Kidney epithelial cell (primary cell): ENCODE data around the gene ZNF132. TPM values are rescaled to one million over a fixed set of nuclear protein-coding genes. Genes with fewer than 3 reads are reported as not detected.
"Not testable (repeated sequence)": the region's sequence is repeated elsewhere in the genome, so short reads cannot be mapped to it uniquely, and the experiment has no call there.

ENCODE experiments used
- DNase-seq: peaks from one replicate; pipeline ENCODE4 v3.0.0-alpha.2; 2010; ENCODE audit warnings: low read depth
- H3K27me3 ChIP-seq: 2 replicates; pipeline ENCODE4 v1.6.0; 2011; ENCODE audit warnings: low read length; ENCODE audit not compliant: control insufficient read depth, insufficient read depth
- H3K36me3 ChIP-seq: 2 replicates; pipeline ENCODE4 v1.5.1; 2011; ENCODE audit warnings: low read length; ENCODE audit not compliant: control insufficient read depth, insufficient read depth
- H3K4me3 ChIP-seq: 2 replicates; pipeline ENCODE4 v1.5.1; 2011; ENCODE audit warnings: low read depth, mild to moderate bottlenecking, control low read depth, low read length
- total RNA-seq: library from RNA; depleted of rRNA; stranded (reverse); fragments of >200 nt; gene quantifications from 2 replicates; pipeline ENCODE4 v1.2.3, GENCODE V29; 2015
- TF ChIP-seq, protein P1 (sequence below): IDR thresholded peaks from 2 replicates; pipeline ENCODE4 v1.5.1; 2011; ENCODE audit warnings: mild to moderate bottlenecking, moderate library complexity, low read length, control low read depth, inconsistent platforms; ENCODE audit not compliant: insufficient read depth, poor library complexity, severe bottlenecking

The ZNF132 gene
- total RNA-seq, 1 donor from 2014 or later, result 4.8 TPM

DNA sequence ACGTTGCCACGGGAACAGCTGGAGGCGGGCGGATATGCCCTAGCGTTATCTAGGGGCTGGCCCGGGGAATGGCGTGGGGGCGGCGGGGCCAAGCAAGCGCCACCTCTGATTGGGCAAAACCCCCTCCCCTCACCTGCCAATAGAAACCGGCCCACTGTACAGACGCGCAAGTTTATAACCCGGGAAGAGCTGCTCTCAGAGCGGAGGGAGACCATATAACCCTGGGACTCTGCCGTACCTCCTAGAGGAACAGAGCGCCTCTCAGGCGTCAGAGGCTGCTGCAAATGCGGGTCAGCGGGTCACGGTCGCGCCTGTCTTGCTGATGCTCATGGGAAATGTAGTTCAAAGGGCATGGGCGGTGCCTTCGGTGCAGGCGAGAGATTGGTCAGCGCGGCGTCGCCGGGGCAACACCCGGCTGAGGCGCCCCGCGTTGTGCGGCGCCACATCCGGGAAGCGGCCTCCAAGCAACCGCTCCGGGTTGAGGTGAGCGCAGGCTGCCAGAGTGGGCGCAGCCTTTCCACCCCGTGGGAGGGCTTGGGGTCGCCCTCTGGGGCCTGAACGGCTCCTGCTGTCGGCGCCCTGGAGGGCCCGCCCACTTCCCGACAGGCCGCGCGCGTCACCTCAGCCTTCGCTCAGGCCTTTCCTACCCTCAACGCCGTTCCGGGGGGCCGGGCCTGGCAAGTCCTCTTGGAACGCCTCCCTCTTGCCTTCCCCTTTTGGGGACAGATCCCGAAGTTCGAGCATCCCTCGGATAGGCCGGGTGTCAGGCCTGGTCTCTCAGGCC, 36.0 kb upstream of the ZNF132 start, which contains the start of gene ZNF446:
ZNF446 (plus strand) TSS at position 639 of the 784 bp plus-strand sequence. CDS start 867 bp downstream, outside the sequence.
- TF ChIP-seq, protein P1, sequence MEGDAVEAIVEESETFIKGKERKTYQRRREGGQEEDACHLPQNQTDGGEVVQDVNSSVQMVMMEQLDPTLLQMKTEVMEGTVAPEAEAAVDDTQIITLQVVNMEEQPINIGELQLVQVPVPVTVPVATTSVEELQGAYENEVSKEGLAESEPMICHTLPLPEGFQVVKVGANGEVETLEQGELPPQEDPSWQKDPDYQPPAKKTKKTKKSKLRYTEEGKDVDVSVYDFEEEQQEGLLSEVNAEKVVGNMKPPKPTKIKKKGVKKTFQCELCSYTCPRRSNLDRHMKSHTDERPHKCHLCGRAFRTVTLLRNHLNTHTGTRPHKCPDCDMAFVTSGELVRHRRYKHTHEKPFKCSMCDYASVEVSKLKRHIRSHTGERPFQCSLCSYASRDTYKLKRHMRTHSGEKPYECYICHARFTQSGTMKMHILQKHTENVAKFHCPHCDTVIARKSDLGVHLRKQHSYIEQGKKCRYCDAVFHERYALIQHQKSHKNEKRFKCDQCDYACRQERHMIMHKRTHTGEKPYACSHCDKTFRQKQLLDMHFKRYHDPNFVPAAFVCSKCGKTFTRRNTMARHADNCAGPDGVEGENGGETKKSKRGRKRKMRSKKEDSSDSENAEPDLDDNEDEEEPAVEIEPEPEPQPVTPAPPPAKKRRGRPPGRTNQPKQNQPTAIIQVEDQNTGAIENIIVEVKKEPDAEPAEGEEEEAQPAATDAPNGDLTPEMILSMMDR, result no peak
- H3K27me3 ChIP-seq, result no peaks in the 10 kb centered on the region
- DNase-seq, result peak; percentile 91

DNA sequence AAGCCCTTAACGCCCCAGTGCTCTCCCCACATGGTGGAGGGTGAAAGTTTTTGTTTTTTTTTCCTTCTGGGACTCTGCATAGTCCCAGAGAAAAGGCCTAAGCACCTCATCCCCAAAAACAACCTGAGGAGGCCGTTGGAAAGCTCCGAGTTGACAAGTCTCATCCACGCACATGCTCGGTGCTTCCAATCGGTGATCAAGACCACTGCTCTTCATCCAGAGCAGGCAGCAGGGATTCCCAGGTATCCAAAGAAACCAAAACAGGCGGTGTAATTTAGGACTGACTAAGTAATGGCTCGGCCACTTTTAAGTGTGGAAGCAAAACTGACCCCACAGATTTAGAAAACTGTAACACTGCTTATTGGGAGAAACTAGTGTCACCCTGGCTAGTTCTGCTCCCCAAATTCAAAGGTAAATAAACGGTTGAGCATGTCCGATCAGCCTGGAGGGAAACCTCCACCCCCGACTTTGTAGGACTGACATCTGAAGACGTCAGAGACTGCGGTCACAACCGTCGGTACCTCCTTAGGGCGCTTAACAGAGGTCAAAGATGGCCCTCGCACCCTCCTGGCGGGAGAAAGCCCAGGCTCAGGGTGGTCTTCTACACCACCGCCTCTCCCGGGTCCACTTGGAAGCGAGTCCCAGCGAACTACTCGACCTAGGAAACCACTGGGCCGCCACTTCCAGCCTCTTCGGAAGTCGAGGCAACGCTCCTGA, 35.2 kb upstream of the ZNF132 start:
- H3K4me3 ChIP-seq, result peak overlapping the region; percentile 59
- DNase-seq, result no peak
- TF ChIP-seq, protein P1, result no peak
- no peaks in the 10 kb centered on the region for H3K27me3 ChIP-seq
- H3K36me3 ChIP-seq, result no peaks in the 10 kb centered on the region

More for the DNA sequence above, 36.0 kb upstream of the ZNF132 start, which contains the start of gene ZNF446:
- Histone ChIP-seq H3K36me3 (no peaks in the 10 kb centered on the region), H3K4me3 (peak within 1 kb of the TSS; percentile 59)

DNA sequence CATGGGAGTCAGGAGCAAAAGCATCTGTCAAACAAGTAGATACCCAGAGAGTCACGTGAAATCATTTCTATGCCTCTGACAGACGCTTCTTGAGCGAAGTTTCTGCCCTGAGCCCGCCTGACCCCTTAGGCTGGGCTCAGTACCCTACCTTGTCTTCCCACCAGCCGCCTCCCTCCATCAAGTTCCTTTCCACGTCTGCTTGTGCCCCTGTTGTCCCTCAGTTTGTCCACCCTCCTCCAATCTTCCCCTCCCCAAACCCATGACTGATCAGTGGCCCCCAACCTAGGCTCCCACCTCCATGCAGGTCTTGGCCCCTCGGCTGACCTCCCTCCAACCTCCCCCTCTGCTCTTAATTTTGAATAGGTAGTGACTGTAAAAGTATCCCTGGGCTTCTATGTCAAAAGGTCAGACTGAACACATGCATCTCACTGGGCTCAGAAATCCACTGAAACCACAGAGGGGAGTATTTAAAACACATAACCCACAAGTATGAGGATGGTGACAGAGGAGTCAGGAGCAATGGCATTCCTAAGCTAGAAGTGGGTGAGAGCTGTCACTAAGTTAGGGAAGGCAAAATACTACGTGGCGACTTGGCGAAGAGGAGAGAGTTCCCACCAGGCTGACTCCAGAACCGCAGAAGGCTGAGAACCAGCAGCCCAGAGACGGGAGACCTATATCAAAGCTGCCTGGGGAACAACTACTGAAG, 34.5 kb upstream of the ZNF132 start:
- no peak for DNase-seq
- no peaks in the 10 kb centered on the region for H3K27me3 ChIP-seq
- no peak overlapping the region for H3K4me3 ChIP-seq
- TF ChIP-seq, protein P1, result no peak
- no peaks in the 10 kb centered on the region for H3K36me3 ChIP-seq

DNA sequence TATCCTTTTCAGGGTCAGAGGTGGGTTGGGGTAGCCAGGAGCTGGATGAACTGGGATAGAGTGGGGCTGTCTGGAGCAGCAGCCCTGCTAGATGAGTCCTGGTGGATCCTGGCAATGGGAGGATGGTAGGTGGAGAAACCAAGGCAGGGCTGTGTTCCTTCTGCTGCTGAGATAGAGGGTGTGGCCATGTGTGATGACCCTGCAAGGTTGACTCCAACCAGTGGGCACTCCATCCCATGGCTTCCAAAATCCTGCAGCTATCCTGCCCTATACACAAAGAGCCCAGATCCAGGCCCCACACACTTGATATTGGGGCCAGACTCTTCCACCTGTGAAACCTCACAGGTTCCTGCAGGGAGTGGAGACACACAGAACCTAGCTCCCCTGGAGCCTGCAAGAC, 33.8 kb upstream of the ZNF132 start:
- H3K36me3 ChIP-seq, result no peaks in the 10 kb centered on the region
- no peak for DNase-seq
- H3K4me3 ChIP-seq, result no peak overlapping the region
- no peaks in the 10 kb centered on the region for H3K27me3 ChIP-seq
- TF ChIP-seq, protein P1, result no peak

DNA sequence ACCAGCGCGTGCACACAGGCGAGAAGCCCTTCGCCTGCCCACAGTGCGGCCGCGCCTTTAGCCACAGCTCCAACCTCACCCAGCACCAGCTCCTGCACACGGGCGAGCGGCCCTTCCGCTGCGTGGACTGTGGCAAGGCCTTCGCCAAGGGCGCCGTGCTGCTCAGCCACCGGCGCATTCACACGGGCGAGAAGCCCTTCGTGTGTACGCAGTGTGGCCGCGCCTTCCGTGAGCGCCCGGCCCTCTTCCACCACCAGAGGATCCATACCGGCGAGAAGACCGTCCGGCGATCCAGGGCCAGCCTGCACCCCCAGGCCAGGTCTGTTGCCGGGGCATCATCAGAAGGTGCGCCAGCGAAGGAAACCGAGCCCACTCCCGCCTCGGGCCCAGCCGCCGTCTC, 31.8 kb upstream of the ZNF132 start:
- TF ChIP-seq, protein P1, result no peak
- H3K27me3 ChIP-seq, result no peaks in the 10 kb centered on the region
- DNase-seq, result no peak

DNA sequence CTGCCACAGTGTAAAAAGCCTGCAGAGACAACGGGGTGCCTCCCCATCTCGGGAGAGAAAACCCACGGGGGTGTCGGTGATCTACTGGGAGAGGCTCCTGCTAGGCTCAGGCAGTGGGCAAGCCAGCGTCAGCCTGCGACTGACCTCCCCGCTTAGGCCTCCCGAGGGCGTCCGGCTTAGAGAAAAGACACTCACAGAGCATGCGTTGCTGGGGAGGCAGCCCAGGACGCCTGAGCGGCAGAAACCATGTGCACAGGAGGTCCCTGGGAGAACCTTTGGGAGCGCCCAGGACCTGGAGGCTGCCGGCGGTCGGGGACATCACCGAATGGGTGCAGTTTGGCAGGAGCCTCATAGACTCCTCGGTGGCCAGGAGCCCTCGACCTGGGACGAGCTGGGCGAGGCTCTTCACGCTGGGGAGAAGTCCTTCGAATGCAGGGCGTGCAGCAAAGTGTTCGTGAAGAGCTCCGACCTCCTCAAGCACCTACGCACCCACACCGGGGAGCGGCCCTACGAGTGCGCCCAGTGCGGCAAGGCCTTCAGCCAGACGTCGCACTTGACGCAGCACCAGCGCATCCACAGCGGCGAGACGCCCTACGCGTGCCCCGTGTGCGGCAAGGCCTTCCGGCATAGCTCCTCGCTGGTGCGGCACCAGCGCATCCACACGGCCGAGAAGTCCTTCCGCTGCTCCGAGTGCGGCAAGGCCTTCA, 31.0 kb upstream of the ZNF132 start:
- not testable (repeated sequence) for H3K36me3 ChIP-seq, DNase-seq, H3K4me3 ChIP-seq, H3K27me3 ChIP-seq

More for the DNA sequence above, 31.8 kb upstream of the ZNF132 start:
- Histone ChIP-seq H3K36me3 (no peaks in the 10 kb centered on the region), H3K4me3 (no peak overlapping the region)
